Hematopoietic multipotent progenitor cell treated with erythropoietin and hydrocortisone succinate and interleukin-3 and kit ligand, for 8 days (in vitro differentiated cells): ENCODE measurements around the gene TMEM161B.
"Not testable (repeated sequence)": the region's sequence is repeated elsewhere in the genome, so short reads cannot be mapped to it uniquely, and the experiment has no call there.

Experiments
- DNase-seq: peaks from one replicate; pipeline ENCODE4 v3.0.0-alpha.2; 2015

TMEM161B gene

GRCh38 chr5:88268385-88269184 lies at the start of gene TMEM161B:
TMEM161B (minus strand) TSS chr5:88268845; CDS start chr5:88268723, 122 bp downstream.
- peak; percentile 96 for DNase-seq

DNA sequence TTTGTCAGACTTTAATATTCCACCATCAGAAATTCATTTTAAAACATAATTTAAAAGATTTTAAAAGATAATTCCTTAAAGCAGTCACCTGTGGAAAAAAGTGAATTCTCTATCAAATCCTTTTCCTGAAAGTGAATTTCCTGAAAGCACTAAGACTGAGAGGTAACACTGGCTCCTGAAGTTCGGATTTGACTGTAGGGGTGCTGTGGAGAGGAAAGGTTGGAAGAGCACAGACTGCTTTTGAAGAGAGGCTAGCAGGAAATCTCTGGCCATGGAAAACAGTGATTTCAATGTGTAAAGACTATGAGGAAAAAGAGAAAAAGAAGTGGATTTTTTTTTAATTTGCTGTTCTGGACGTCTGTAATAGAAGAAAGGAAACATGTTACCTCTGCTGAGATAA lies 35.7 kb upstream of the TMEM161B start:
- no peak for DNase-seq

GRCh38 chr5:88298425-88298824 lies 29.8 kb upstream of the TMEM161B start:
- DNase-seq: no peak

DNA sequence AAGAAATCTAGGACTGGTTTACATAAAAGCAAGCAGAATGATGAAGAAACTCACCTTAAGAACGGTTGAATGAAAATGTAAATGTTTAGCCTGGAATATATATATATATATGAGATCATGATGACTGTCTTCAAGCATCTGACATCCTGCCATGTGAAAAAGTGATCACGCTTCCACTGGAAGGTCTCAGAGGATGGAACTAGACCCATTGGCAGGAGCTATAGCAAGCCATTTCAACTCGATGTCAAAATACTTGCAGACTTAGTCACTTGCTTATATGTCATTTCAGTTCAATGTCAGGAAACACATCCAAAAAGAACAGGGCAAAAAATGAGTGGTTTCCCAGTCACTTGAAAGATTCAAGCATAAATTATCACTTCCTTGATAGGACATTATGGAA lies 22.2 kb upstream of the TMEM161B start:
- DNase-seq: no peak

GRCh38 chr5:88288528-88289197 lies 20.0 kb upstream of the TMEM161B start:
- DNase-seq: no peak

- no peak for DNase-seq
These were observed 19.3 kb upstream of the TMEM161B start for GRCh38 chr5:88287846-88288527.

DNA sequence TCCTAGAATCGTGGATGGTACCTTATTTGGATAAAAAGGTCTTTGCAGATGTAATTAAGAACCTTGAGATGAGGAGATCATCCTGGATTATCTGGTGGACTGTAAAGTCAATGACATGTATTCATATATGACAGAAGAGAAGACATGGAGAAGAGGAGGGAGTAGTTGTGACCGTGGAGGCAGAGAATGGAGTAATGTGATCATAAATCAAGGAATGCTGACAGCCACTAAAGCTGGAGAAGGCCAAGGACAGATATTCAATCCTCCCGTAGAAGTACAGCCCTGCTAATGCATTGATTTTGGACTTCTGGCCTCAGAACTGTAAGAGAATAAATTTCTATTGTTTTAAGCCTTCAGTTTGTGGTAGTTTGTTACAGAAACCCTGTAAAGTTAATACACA lies 18.7 kb upstream of the TMEM161B start:
- DNase-seq: no peak

DNA sequence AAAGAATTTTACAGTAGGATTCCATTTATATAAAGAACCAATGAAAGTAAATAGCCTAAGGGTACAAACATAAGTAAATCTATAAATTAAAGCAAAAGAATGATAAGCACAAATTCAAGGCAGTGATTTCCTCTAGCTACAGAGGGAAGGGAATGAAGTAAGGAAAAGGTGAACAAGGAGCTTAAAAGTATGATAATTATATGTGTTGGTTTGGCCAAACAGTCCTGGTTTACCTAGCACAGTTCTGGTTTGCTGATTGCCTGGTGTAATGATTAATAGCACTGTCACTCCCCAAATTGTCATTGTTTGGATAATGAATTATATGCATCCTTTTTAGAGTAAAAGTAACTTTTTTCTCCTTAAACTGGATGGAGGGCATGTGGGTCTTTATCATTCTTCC lies 15.0 kb upstream of the TMEM161B start:
- no peak for DNase-seq

DNA sequence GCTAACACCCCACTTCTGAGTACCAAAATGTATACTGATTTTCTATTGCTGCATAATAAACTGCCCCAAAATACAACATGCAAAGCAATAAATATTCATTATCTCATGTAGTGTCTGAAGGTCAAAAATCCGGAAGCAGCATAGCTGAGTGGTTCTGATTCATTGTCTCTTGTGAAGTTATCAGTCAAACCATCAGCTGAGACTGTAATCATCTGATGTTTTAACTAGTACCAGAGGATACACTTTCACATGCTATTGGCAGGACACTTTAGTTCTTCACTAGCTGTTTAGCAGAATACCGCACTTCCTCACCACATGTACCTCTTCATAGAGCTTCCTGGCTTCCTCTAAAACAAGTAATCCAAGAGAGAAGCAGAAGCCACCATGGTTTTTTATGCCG lies 12.7 kb upstream of the TMEM161B start:
- no peak for DNase-seq

DNA sequence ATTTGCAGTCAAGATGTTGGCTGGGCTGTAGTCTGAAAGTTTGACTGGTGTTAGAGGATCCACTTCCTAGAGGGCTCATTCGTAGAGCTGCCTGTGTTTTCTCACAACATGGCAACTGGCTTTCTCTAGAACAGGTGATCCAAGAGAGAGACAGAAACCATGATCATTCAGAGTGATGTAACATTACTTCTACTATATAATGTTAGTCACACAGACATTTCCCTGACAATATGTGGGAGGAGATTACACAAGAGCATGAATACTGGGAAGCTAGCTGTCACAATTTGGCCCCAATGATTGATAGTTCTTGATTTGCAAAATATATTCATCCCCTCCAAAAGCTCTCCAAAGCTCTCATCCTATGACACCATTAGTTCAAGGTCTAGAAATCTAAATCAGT lies 10.9 kb upstream of the TMEM161B start:
- no peak for DNase-seq

- DNase-seq: no peak
These were observed 7.7 kb upstream of the TMEM161B start for GRCh38 chr5:88276378-88276777.

GRCh38 chr5:88275581-88275980 lies 6.9 kb upstream of the TMEM161B start:
- no peak for DNase-seq

DNA sequence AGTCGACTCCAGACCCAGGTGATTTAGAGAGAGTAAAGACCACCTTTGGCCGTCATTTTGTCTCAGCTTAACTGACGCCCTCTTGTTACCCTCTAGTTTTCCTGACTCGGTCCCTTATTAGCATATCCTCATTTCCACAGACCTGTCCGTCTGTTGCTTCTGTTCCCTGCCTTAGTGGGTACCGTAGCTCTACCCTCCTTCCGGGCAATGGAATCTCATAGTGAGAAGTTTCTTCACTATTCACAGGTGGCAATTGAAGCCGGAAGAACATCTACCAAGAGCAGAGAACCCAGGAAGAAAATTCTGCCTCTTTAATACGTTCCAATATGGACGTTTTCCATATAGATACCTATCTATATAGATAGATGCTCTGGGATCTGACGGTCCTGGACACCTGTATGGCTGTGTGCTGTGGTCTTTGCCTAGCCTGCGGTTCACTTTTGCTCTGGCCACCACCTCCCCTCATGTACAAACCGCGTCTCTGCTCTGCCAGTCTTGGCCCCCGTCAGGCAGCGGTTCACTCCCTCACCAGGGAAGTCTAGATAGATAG lies 652 bp upstream of the TMEM161B start:
- DNase-seq: peak; percentile 53

DNA sequence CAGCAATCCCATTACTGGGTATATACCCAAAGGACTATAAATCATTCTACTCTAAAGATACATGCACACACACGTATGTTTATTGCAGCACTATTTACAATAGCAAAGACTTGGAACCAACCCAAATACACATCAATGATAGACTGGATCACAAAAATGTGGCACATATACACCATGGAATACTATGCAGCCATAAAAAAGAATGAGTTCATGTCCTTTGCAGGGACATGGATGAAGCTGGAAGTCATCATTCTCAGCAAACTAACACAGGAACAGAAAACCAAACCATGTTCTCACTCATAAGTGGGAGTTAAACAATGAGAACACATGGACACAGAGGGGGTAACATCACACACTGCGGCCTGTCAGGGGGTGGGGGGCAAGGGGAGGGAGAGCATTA lies 4.1 kb downstream of the TMEM161B start:
- not testable (repeated sequence) for DNase-seq

DNA sequence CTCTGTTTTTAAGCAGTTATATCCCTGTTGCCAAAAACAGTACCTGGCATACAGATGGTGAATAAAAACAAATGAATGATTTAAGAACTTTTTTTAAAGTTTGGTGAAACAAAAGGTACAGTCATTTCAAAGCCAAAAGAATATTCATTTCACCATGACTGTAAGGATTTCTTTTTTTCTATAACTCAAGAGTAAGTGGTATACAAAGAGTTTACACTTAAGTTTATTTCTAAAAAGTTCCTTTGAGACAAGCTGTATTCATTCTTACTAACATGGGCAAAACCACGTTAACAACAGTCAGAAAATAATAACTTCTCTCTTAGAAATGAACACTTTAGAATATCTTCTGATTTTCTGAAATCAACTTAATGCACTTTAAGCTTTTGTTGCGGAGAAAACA lies 5.3 kb downstream of the TMEM161B start:
- no peak for DNase-seq

DNA sequence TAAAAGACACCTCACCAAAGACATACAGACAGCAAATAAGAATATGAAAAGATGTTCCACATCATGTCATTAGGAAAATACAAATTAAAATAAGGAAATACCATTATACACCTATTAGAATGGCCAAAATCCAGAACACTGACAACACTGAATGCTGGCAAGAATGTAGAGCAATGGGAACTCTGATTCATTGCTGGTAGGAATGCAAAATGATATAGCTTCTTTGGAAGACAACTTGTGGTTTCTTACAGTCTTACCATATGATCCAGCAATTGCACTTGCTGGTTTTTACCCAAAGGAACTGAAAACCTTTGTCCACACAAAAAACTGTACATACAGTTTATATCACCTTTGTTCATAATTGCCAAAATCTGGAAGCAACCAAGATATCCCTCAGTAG lies 6.5 kb downstream of the TMEM161B start:
- DNase-seq: no peak

GRCh38 chr5:88258636-88259035 lies 10.0 kb downstream of the TMEM161B start:
- DNase-seq: no peak

DNA sequence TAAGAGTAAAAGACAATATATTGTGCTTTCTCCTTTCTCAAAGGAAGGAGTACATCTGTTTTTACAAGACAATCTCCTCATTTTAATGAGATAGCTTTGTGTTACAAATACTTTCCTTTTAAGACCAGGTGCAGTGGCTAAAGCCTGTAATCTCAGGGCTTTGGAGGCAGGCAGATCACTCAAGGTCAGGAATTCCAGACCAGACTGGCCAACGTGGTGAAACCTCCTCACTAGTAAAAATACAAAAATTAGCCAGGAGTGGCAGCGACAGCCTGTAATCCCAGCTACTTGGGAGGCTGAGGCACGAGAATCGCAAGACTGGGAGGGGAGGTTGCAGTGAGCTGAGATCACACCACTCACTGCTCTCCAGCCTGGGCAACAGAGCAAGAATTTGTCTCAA lies 11.8 kb downstream of the TMEM161B start:
- DNase-seq: no peak

GRCh38 chr5:88256037-88256436 lies 12.6 kb downstream of the TMEM161B start:
- DNase-seq: no peak

GRCh38 chr5:88254320-88254719 lies 14.3 kb downstream of the TMEM161B start:
- no peak for DNase-seq

GRCh38 chr5:88251048-88251711 lies 17.5 kb downstream of the TMEM161B start:
- peak; percentile 26 for DNase-seq

- DNase-seq: no peak
These were observed 18.6 kb downstream of the TMEM161B start for GRCh38 chr5:88250010-88250409.
